ENCODE data around the gene ZMYND11. TPM values are rescaled to one million over a fixed set of nuclear protein-coding genes. Genes with fewer than 3 reads are reported as not detected.

The ZMYND11 gene
- total and polyA plus RNA-seq, 4 donors = 29.5 to 78.3 (median 43.2) TPM

DNA sequence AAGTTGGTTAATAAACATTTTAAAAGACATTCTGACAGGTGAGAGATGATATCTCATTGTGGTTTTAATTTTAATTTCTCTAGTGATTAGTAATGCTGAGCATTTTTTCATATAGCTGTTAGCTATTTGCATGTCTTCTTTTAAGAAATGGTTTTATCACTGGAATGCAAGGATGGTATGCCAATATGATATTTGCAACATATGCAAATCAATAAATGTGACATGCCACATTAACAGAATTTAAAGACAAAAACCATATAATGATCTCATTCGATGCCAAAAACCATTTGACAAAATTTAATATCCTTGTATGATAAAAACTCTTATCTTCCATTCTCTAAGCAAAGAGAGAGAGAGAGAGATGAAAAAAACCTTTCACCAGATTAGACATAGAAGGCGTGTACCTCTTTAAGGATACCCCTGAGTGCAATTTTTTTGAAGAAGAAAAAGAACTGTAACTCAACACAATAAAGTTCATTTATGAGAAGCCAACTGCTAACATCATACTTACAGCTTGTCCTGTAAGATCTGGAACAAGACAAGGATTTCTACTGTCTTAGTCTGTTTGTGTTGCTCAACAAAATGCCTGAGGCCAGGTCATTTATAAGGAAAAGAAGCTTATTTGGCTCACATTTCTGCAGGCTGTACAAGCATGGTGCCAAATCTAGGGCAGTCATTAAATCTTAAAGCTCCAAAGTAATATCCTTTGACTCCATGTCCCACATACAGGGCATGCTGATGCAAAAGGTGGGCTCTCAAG lies 39.7 kb upstream of the ZMYND11 start:
- no peaks in the 10 kb centered on the region for H3K27me3 ChIP-seq (ENCODE audit: control insufficient read depth in 3 of 3, insufficient read depth in 3 of 3, low read length in 2 of 3)
- no peak for TF ChIP-seq CTCF (IDR thresholded peaks at IDR 0.05; ENCODE audit: control extremely low read depth, extremely low read depth)
- H3K4me1 ChIP-seq (ENCODE audit: control insufficient read depth in 5 of 5, insufficient read depth in 5 of 5, low read length in 5 of 5) = peaks cover 0 to 7% (median 0%) of the 10 kb centered on the region in 5 donors
- DNase-seq (no peak), ATAC-seq (ENCODE audit: insufficient read depth, low FRiP score) (no peak)
- no peak overlapping the region for H3K27ac ChIP-seq (ENCODE audit: low read depth in 1 of 2, low read length in 1 of 2)
- H3K9me3 ChIP-seq (ENCODE audit: control insufficient read depth in 4 of 4, insufficient read depth in 3 of 4, low read length in 3 of 4) = peaks cover 0 to 17% (median 8%) of the 10 kb centered on the region in 4 donors
- H3K9ac ChIP-seq (ENCODE audit: insufficient read depth in 1 of 2, low read length in 2 of 2) = no peak overlapping the region
- no peak overlapping the region for H3K4me3 ChIP-seq
- 78 to 79% methylated on average over 2 of the region's 2 CpGs for WGBS, 2 donors
- no peaks in the 10 kb centered on the region for H3K36me3 ChIP-seq (ENCODE audit: control insufficient read depth in 4 of 4, insufficient read depth in 4 of 4, low read length in 4 of 4)

GRCh38 chr10:96466-96865 lies 38.8 kb upstream of the ZMYND11 start:
- peaks cover 0 to 7% (median 0%) of the 10 kb centered on the region in 5 donors for H3K4me1 ChIP-seq (ENCODE audit: control insufficient read depth in 5 of 5, insufficient read depth in 5 of 5, low read length in 5 of 5)
- no peak for DNase-seq
- H3K27ac ChIP-seq (ENCODE audit: low read depth in 1 of 2, low read length in 1 of 2) = no peak overlapping the region
- TF ChIP-seq CTCF (IDR thresholded peaks at IDR 0.05; ENCODE audit: control extremely low read depth, extremely low read depth) = no peak
- H3K36me3 ChIP-seq (ENCODE audit: control insufficient read depth in 4 of 4, insufficient read depth in 4 of 4, low read length in 4 of 4) = no peaks in the 10 kb centered on the region
- H3K9ac ChIP-seq (ENCODE audit: insufficient read depth in 1 of 2, low read length in 2 of 2) = no peak overlapping the region
- WGBS, 2 donors = 18 to 23% methylated on average over 1 of the region's 1 CpG
- H3K4me3 ChIP-seq = no peak overlapping the region
- peaks cover 0 to 17% (median 8%) of the 10 kb centered on the region in 4 donors for H3K9me3 ChIP-seq (ENCODE audit: control insufficient read depth in 4 of 4, insufficient read depth in 3 of 4, low read length in 3 of 4)
- no peaks in the 10 kb centered on the region for H3K27me3 ChIP-seq (ENCODE audit: control insufficient read depth in 3 of 3, insufficient read depth in 3 of 3, low read length in 2 of 3)
- ATAC-seq (ENCODE audit: insufficient read depth, low FRiP score) = no peak

- H3K36me3 ChIP-seq (ENCODE audit: control insufficient read depth in 4 of 4, insufficient read depth in 4 of 4, low read length in 4 of 4) = no peaks in the 10 kb centered on the region
- TF ChIP-seq CTCF (IDR thresholded peaks at IDR 0.05; ENCODE audit: control extremely low read depth, extremely low read depth) = no peak
- H3K4me1 ChIP-seq (ENCODE audit: control insufficient read depth in 5 of 5, insufficient read depth in 5 of 5, low read length in 5 of 5) = peaks cover 0 to 9% (median 0%) of the 10 kb centered on the region in 5 donors
- no peak overlapping the region for H3K27ac ChIP-seq (ENCODE audit: low read depth in 1 of 2, low read length in 1 of 2)
- DNase-seq (no peak), ATAC-seq (ENCODE audit: insufficient read depth, low FRiP score) (no peak)
- H3K9me3 ChIP-seq (ENCODE audit: control insufficient read depth in 4 of 4, insufficient read depth in 3 of 4, low read length in 3 of 4) = peaks cover 0 to 10% (median 2%) of the 10 kb centered on the region in 4 donors
- 90 to 92% methylated on average over 4 of the region's 4 CpGs for WGBS, 2 donors
- H3K9ac ChIP-seq (ENCODE audit: insufficient read depth in 1 of 2, low read length in 2 of 2) = no peak overlapping the region
- no peaks in the 10 kb centered on the region for H3K27me3 ChIP-seq (ENCODE audit: control insufficient read depth in 3 of 3, insufficient read depth in 3 of 3, low read length in 2 of 3)
- no peak overlapping the region for H3K4me3 ChIP-seq
Measured at GRCh38 chr10:104416-104815, 30.8 kb upstream of the ZMYND11 start.

All from lung (tissue), 12 donors.